OCI-LY7 (cell line): ENCODE results near the gene WT1. TPM values are rescaled to one million over a fixed set of nuclear protein-coding genes. Genes with fewer than 3 reads are reported as not detected.

ENCODE experiments used
- BruUV-seq: library from RNA; stranded (reverse); fragments of 400-500 nt; replicated peaks from 2 replicates; lab custom pipeline; 2021; lab: Mats Ljungman, UMichigan
- CTCF ChIA-PET: fragments of 300-600 bp; sonication (Branson Sonifier 250); formaldehyde crosslinking; loops from one replicate; lab custom pipeline; 2022; ENCODE audit warnings: antibody characterized with exemption; ENCODE audit not compliant: unreplicated experiment; lab: Charles Lee
- POLR2A ChIA-PET: fragments of 300-600 bp; sonication (Branson Sonifier 250); formaldehyde crosslinking; loops from one replicate; lab custom pipeline; 2022; ENCODE audit warnings: antibody characterized with exemption; lab: Charles Lee
- DNase-seq: peaks from one replicate; pipeline ENCODE4 v3.0.0-alpha.2; 2015; ENCODE audit warnings: low spot score
- H2AFZ ChIP-seq: fragments of 200-600 bp; sonication (generic), shearing (Covaris generic); 2 replicates; pipeline ENCODE4 v1.6.1; 2014; ENCODE audit warnings: mild to moderate bottlenecking, antibody characterized with exemption, low read length, moderate library complexity
- H3K27ac ChIP-seq: fragments of 200-600 bp; sonication (generic); 2 replicates; pipeline ENCODE4 v1.5.1; 2014; ENCODE audit warnings: mixed run types, low read depth, mild to moderate bottlenecking, moderate library complexity, low read length, inconsistent platforms; ENCODE audit not compliant: poor library complexity, severe bottlenecking
- H3K36me3 ChIP-seq: fragments of 200-600 bp; sonication (generic); 2 replicates; pipeline ENCODE4 v1.6.1; 2014; ENCODE audit warnings: mild to moderate bottlenecking, antibody characterized with exemption, low read length, moderate library complexity, mixed read lengths; ENCODE audit not compliant: insufficient read depth
- H3K4me1 ChIP-seq: fragments of 200-600 bp; sonication (generic); 2 replicates; pipeline ENCODE4 v1.5.1; 2014; ENCODE audit warnings: mild to moderate bottlenecking, low read length; ENCODE audit not compliant: insufficient read depth, poor library complexity, severe bottlenecking
- H3K4me2 ChIP-seq: fragments of 200-600 bp; sonication (generic); 2 replicates; pipeline ENCODE4 v1.6.1; 2014; ENCODE audit warnings: mild to moderate bottlenecking, low read length
- H3K4me3 ChIP-seq: fragments of 200-600 bp; sonication (generic); 2 replicates; pipeline ENCODE4 v1.5.1; 2014; ENCODE audit warnings: mild to moderate bottlenecking, low read depth, low read length; ENCODE audit not compliant: poor library complexity, severe bottlenecking
- H3K79me2 ChIP-seq: fragments of 200-600 bp; sonication (generic); 2 replicates; pipeline ENCODE4 v1.6.1; 2016; ENCODE audit warnings: low read depth, mild to moderate bottlenecking, low read length, moderate library complexity, mixed read lengths; ENCODE audit not compliant: insufficient read depth
- H3K9me2 ChIP-seq: fragments of 200-600 bp; sonication (generic); 2 replicates; pipeline ENCODE4 v1.6.1; 2016; ENCODE audit warnings: mild to moderate bottlenecking, low read length, mixed read lengths; ENCODE audit not compliant: insufficient read depth
- H3K9me3 ChIP-seq: fragments of 200-600 bp; sonication (generic); 2 replicates; pipeline ENCODE4 v1.6.1; 2014; ENCODE audit warnings: mild to moderate bottlenecking, mixed run types, low read length, mixed read lengths
- H4K20me1 ChIP-seq: fragments of 200-600 bp; sonication (generic); 2 replicates; pipeline ENCODE4 v1.6.1; 2014; ENCODE audit warnings: mild to moderate bottlenecking, antibody characterized with exemption, low read length, moderate library complexity, mixed read lengths; ENCODE audit not compliant: insufficient read depth
- EZH2phosphoT487 ChIP-seq: fragments of 200-600 bp; sonication (generic); IDR thresholded peaks from 2 replicates; pipeline ENCODE4 v1.6.1; 2018; ENCODE audit warnings: low read depth, borderline replicate concordance, mild to moderate bottlenecking, mixed run types, antibody characterized with exemption, low read length, moderate library complexity, mixed read lengths
- intact Hi-C: fragments of 100-400 bp; cut with micrococcal nuclease; formaldehyde crosslinking; loops from one replicate; pipeline ENCODE4 v1.10.0; 2022; ENCODE audit not compliant: unreplicated experiment
- total RNA-seq, 2 experiments: library from RNA; depleted of rRNA in 1 of 2; stranded (reverse); fragments of >200 nt in 1 of 2; shearing (Covaris generic) in 1 of 2; gene quantifications; 2 replicates each; pipeline ENCODE4 v1.2.3, GENCODE V29; 2014 to 2022
- TF ChIP-seq, protein P1 (sequence below): fragments of 200-600 bp; sonication (generic); conservative IDR thresholded peaks from 2 replicates; pipeline ENCODE4 v1.5.1; 2014; ENCODE audit warnings: mild to moderate bottlenecking, antibody characterized with exemption, low read length, moderate library complexity, mixed read lengths

WT1 gene
- total RNA-seq, 2 experiments from 2014 or later: not detected

DNA sequence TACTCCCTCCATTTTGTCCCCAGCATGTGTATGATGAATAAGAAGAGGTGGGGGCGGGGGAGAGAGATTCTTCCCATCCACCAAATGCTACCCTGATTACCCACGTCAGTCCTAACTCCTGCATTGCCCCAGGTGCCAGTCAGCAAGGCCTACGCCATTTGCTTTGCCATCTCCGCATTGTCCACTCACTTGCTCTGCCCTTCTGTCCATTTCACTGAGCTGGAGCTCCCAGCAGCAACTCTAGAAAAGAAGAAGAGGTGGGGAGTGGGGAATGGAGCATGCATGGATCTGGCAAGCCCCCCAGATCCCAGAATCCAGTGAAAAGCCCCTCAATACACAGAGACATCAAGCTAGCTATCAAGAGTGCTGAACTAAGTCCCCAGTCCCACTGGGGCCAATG, 19.0 kb downstream of the WT1 start:
- CTCF ChIA-PET: no interaction called here
- intact Hi-C loops: no loop called here
- Histone ChIP-seq H3K36me3 (no peaks in the 10 kb centered on the region), H3K4me3 (no peak overlapping the region), H4K20me1 (no peaks in the 10 kb centered on the region), H3K9me3 (no peaks in the 10 kb centered on the region), H3K4me1 (peaks cover 8% of the 10 kb centered on the region), H3K27ac (no peak overlapping the region), H2AFZ (no peak overlapping the region), H3K79me2 (no peaks in the 10 kb centered on the region), H3K9me2 (no peaks in the 10 kb centered on the region), H3K4me2 (no peak overlapping the region)
- TF ChIP-seq, protein P1, sequence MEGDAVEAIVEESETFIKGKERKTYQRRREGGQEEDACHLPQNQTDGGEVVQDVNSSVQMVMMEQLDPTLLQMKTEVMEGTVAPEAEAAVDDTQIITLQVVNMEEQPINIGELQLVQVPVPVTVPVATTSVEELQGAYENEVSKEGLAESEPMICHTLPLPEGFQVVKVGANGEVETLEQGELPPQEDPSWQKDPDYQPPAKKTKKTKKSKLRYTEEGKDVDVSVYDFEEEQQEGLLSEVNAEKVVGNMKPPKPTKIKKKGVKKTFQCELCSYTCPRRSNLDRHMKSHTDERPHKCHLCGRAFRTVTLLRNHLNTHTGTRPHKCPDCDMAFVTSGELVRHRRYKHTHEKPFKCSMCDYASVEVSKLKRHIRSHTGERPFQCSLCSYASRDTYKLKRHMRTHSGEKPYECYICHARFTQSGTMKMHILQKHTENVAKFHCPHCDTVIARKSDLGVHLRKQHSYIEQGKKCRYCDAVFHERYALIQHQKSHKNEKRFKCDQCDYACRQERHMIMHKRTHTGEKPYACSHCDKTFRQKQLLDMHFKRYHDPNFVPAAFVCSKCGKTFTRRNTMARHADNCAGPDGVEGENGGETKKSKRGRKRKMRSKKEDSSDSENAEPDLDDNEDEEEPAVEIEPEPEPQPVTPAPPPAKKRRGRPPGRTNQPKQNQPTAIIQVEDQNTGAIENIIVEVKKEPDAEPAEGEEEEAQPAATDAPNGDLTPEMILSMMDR: no peak
- no peak for TF ChIP-seq EZH2phosphoT487
- POLR2A ChIA-PET: interaction anchor here (0.9 kb wide), 1 partner anchor 13 kb away, joined by 3 read pairs; no protein-coding TSS in a partner anchor
- no peak for DNase-seq
- BruUV-seq: no TSS peak

GRCh38 chr11:32414925-32415324, 20.4 kb downstream of the WT1 start:
- no TSS peak for BruUV-seq
- no peaks in the 10 kb centered on the region for H3K9me2 ChIP-seq
- ChIA-PET CTCF (no interaction called here), POLR2A (interaction anchor here (0.7 to 1.2 kb wide), 2 partner anchors 39 to 205 kb away, joined by 3 to 5 read pairs; no protein-coding TSS in a partner anchor)
- H2AFZ ChIP-seq: no peak overlapping the region
- no peaks in the 10 kb centered on the region for H3K4me1 ChIP-seq
- H3K9me3 ChIP-seq: no peaks in the 10 kb centered on the region
- H3K79me2 ChIP-seq: no peaks in the 10 kb centered on the region
- TF ChIP-seq, protein P1: no peak
- no peak for TF ChIP-seq EZH2phosphoT487
- no peak overlapping the region for H3K27ac ChIP-seq
- H3K4me3 ChIP-seq: no peak overlapping the region
- no peak for DNase-seq
- H3K36me3 ChIP-seq: no peaks in the 10 kb centered on the region
- no peaks in the 10 kb centered on the region for H4K20me1 ChIP-seq
- H3K4me2 ChIP-seq: no peak overlapping the region
- intact Hi-C loops: no loop called here

DNA sequence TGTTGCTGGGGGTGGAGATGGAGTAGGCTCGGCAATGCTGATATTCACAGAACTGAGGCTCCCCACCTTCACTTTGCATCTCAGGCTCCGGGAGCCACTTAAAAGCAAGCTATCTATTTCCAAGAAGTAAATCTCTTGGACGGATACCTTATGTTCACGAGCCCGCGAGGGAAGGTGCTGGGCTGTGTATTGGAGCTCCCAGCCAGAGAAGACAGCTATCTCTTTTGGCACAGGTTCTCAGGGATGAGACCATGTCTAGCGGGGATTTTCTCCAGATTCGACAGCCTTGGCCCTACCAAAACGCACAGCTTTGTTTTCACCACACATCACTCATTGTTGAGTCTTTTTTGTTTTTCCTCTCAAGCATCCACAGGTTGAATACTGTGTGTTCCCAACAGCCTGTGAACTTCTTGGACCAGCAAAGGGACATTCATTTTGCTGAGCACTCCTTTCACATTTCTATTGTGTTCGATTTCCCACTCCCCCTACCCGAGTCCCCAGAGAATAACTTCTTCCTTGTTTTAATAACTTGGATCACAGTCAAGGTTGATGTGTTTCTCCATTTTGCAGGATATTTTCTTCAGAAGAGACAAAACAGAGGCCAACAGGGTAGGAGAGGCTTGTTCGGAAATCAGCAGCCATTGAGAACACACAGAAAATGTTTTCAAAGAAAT, 23.3 kb downstream of the WT1 start:
- H3K4me2 ChIP-seq: no peak overlapping the region
- H4K20me1 ChIP-seq: no peaks in the 10 kb centered on the region
- DNase-seq: no peak
- no peak overlapping the region for H3K27ac ChIP-seq
- no peak overlapping the region for H2AFZ ChIP-seq
- H3K36me3 ChIP-seq: no peaks in the 10 kb centered on the region
- TF ChIP-seq EZH2phosphoT487: no peak
- TF ChIP-seq, protein P1: no peak
- no peaks in the 10 kb centered on the region for H3K9me2 ChIP-seq
- CTCF ChIA-PET: no interaction called here
- no peaks in the 10 kb centered on the region for H3K79me2 ChIP-seq
- POLR2A ChIA-PET: no interaction called here
- no peaks in the 10 kb centered on the region for H3K9me3 ChIP-seq
- intact Hi-C loops: no loop called here
- H3K4me3 ChIP-seq: no peak overlapping the region
- no TSS peak for BruUV-seq
- no peaks in the 10 kb centered on the region for H3K4me1 ChIP-seq
